GM19238 (cell line): Measurements from ENCODE around the gene TRAK1.

Experiments
- DNase-seq: peaks from one replicate; pipeline ENCODE4 v3.0.0; 2011; ENCODE audit warnings: low spot score; ENCODE audit not compliant: insufficient read length

Gene TRAK1

GRCh38 chr3:42176242-42177034 lies 85.3 kb downstream of the TRAK1 start:
- DNase-seq: no peak

GRCh38 chr3:42177068-42177800 lies 86.1 kb downstream of the TRAK1 start:
- no peak for DNase-seq

GRCh38 chr3:42177801-42178150 lies 86.6 kb downstream of the TRAK1 start:
- no peak for DNase-seq

- DNase-seq: no peak
These were observed 88.1 kb downstream of the TRAK1 start for GRCh38 chr3:42179110-42179725.

GRCh38 chr3:42180901-42181300 lies 89.7 kb downstream of the TRAK1 start:
- no peak for DNase-seq

- no peak for DNase-seq
These were observed 91.4 kb downstream of the TRAK1 start for GRCh38 chr3:42182555-42182954.

GRCh38 chr3:42183991-42184632 lies 93.0 kb downstream of the TRAK1 start:
- no peak for DNase-seq

GRCh38 chr3:42184651-42185443 lies 93.7 kb downstream of the TRAK1 start:
- no peak for DNase-seq

- DNase-seq: no peak
These were observed 96.8 kb downstream of the TRAK1 start for GRCh38 chr3:42187936-42188335.

- no peak for DNase-seq
These were observed 97.2 kb downstream of the TRAK1 start for GRCh38 chr3:42188376-42188775.

- no peak for DNase-seq
These were observed 97.9 kb downstream of the TRAK1 start for GRCh38 chr3:42189001-42189460.

- DNase-seq: no peak
These were observed 98.6 kb downstream of the TRAK1 start for GRCh38 chr3:42189736-42190135.

GRCh38 chr3:42190701-42191442 lies 99.7 kb downstream of the TRAK1 start:
- DNase-seq: no peak

- DNase-seq: no peak
These were observed 100.2 kb downstream of the TRAK1 start for GRCh38 chr3:42191443-42191747.

GRCh38 chr3:42192334-42193200 lies 101.4 kb downstream of the TRAK1 start:
- no peak for DNase-seq

- DNase-seq: no peak
These were observed 103.9 kb downstream of the TRAK1 start for GRCh38 chr3:42194943-42195510.

- DNase-seq: peak; percentile 63
These were observed 104.7 kb downstream of the TRAK1 start for GRCh38 chr3:42195879-42196330.

GRCh38 chr3:42198709-42199108 lies 107.6 kb downstream of the TRAK1 start:
- DNase-seq: no peak

GRCh38 chr3:42202217-42202865 lies 111.2 kb downstream of the TRAK1 start:
- no peak for DNase-seq
